Duodenal mucosa (tissue), 2 donors: Measurements from ENCODE around the gene SART3.
A peak's percentile ranks its signal among the peaks of the same experiment; 100 is the strongest.

Experiments
- H3K27ac ChIP-seq: one replicate; pipeline ENCODE4 v1.7.0; 2013; ENCODE audit warnings: low read depth, low read length
- H3K27me3 ChIP-seq, 2 donors: one replicate each; pipeline ENCODE4 v1.7.0; 2013; ENCODE audit warnings: low read length in 2 of 2, control low read depth in 1 of 2; ENCODE audit not compliant: insufficient read depth in 2 of 2, control insufficient read depth in 1 of 2
- H3K36me3 ChIP-seq, 2 donors: one replicate each; pipeline ENCODE4 v1.7.0; 2013; ENCODE audit warnings: low read length in 2 of 2, control low read depth in 1 of 2; ENCODE audit not compliant: insufficient read depth in 2 of 2, control insufficient read depth in 1 of 2
- H3K4me1 ChIP-seq, 2 donors: one replicate each; pipeline ENCODE4 v1.7.0; 2013; ENCODE audit warnings: low read length in 2 of 2, control low read depth in 1 of 2; ENCODE audit not compliant: insufficient read depth in 2 of 2, control insufficient read depth in 1 of 2
- H3K4me3 ChIP-seq, 2 donors: one replicate each; pipeline ENCODE4 v1.7.0; 2013; ENCODE audit warnings: low read length in 2 of 2, low read depth in 1 of 2
- H3K9ac ChIP-seq, 2 donors: one replicate each; pipeline ENCODE4 v1.7.0; 2013; ENCODE audit warnings: low read length in 2 of 2, low read depth in 1 of 2
- H3K9me3 ChIP-seq, 2 donors: one replicate each; pipeline ENCODE4 v1.7.0; 2013; ENCODE audit warnings: low read length in 2 of 2, control low read depth in 1 of 2; ENCODE audit not compliant: control insufficient read depth in 1 of 2

Gene SART3

GRCh38 chr12:108604208-108604941, 43.4 kb upstream of the SART3 start:
- Histone ChIP-seq H3K9ac (no peak overlapping the region), H3K9me3 (no peaks in the 10 kb centered on the region), H3K27me3 (no peaks in the 10 kb centered on the region), H3K4me1 (no peaks in the 10 kb centered on the region), H3K36me3 (no peaks in the 10 kb centered on the region), H3K27ac (no peak overlapping the region), H3K4me3 (no peak overlapping the region)

GRCh38 chr12:108603743-108604142, 42.8 kb upstream of the SART3 start:
- no peaks in the 10 kb centered on the region for H3K9me3 ChIP-seq

GRCh38 chr12:108602976-108603704, 42.2 kb upstream of the SART3 start:
- Histone ChIP-seq H3K9me3 (no peaks in the 10 kb centered on the region), H3K36me3 (no peaks in the 10 kb centered on the region), H3K9ac (no peak overlapping the region), H3K4me1 (no peaks in the 10 kb centered on the region), H3K4me3 (no peak overlapping the region), H3K27ac (no peak overlapping the region), H3K27me3 (no peaks in the 10 kb centered on the region)

More at GRCh38 chr12:108603743-108604142, 42.8 kb upstream of the SART3 start:
- Histone ChIP-seq H3K9ac (no peak overlapping the region), H3K4me1 (no peaks in the 10 kb centered on the region), H3K27me3 (no peaks in the 10 kb centered on the region), H3K36me3 (no peaks in the 10 kb centered on the region), H3K27ac (no peak overlapping the region), H3K4me3 (no peak overlapping the region)

- Histone ChIP-seq H3K4me3 (no peak overlapping the region), H3K9me3 (no peaks in the 10 kb centered on the region), H3K9ac (no peak overlapping the region), H3K4me1 (no peaks in the 10 kb centered on the region), H3K27ac (no peak overlapping the region), H3K27me3 (no peaks in the 10 kb centered on the region), H3K36me3 (no peaks in the 10 kb centered on the region)
Measured at GRCh38 chr12:108602209-108602705, 41.3 kb upstream of the SART3 start.

- Histone ChIP-seq H3K9ac (no peak overlapping the region), H3K27me3 (no peaks in the 10 kb centered on the region), H3K4me3 (no peak overlapping the region), H3K4me1 (no peaks in the 10 kb centered on the region), H3K36me3 (no peaks in the 10 kb centered on the region), H3K27ac (no peak overlapping the region), H3K9me3 (no peaks in the 10 kb centered on the region)
Measured at GRCh38 chr12:108600702-108601007, 39.7 kb upstream of the SART3 start.

GRCh38 chr12:108599948-108600701, 39.2 kb upstream of the SART3 start:
- Histone ChIP-seq H3K27me3 (no peaks in the 10 kb centered on the region), H3K36me3 (no peaks in the 10 kb centered on the region), H3K9ac (no peak overlapping the region), H3K4me3 (no peak overlapping the region), H3K9me3 (no peaks in the 10 kb centered on the region), H3K4me1 (no peaks in the 10 kb centered on the region), H3K27ac (no peak overlapping the region)

GRCh38 chr12:108599541-108599940, 38.6 kb upstream of the SART3 start:
- Histone ChIP-seq H3K9ac (no peak overlapping the region), H3K27me3 (no peaks in the 10 kb centered on the region), H3K9me3 (no peaks in the 10 kb centered on the region), H3K27ac (no peak overlapping the region), H3K4me1 (no peaks in the 10 kb centered on the region), H3K36me3 (no peaks in the 10 kb centered on the region), H3K4me3 (no peak overlapping the region)

GRCh38 chr12:108598553-108599250, 37.7 kb upstream of the SART3 start:
- H3K27me3 ChIP-seq: no peaks in the 10 kb centered on the region
- H3K27ac ChIP-seq: peak overlapping the region; percentile 22
- no peaks in the 10 kb centered on the region for H3K4me1 ChIP-seq
- no peaks in the 10 kb centered on the region for H3K36me3 ChIP-seq
- no peak overlapping the region for H3K4me3 ChIP-seq
- no peaks in the 10 kb centered on the region for H3K9me3 ChIP-seq
- H3K9ac ChIP-seq: no peak overlapping the region

GRCh38 chr12:108597559-108598471, 36.8 kb upstream of the SART3 start, which contains the start of gene TMEM119:
TMEM119 (minus strand) TSS chr12:108598084; CDS start chr12:108592383, 5,701 bp downstream.
- Histone ChIP-seq H3K4me1 (no peaks in the 10 kb centered on the region), H3K9ac (peak within 1 kb of the TSS; percentile 10 to 25), H3K27ac (peak within 1 kb of the TSS; percentile 22), H3K27me3 (no peaks in the 10 kb centered on the region), H3K4me3 (peak within 1 kb of the TSS; percentile 46 to 65), H3K36me3 (no peaks in the 10 kb centered on the region), H3K9me3 (no peaks in the 10 kb centered on the region)
